H9 (cell line): ENCODE data around the gene COQ5. TPM values are rescaled to one million over a fixed set of nuclear protein-coding genes. Genes with fewer than 3 reads are reported as not detected.

Experiments used
- DNase-seq: peaks from one replicate; pipeline ENCODE4 v3.0.0-alpha.2; 2017
- H2AFZ ChIP-seq: one replicate; pipeline ENCODE4 v1.6.1; 2013; ENCODE audit warnings: mild to moderate bottlenecking, low read length, control low read depth, moderate library complexity
- H2AK5ac ChIP-seq: 2 replicates; pipeline ENCODE4 v1.6.1; 2013; ENCODE audit warnings: low read length, control low read depth, mixed read lengths; ENCODE audit not compliant: insufficient read length
- H2BK120ac ChIP-seq: one replicate; pipeline ENCODE4 v1.6.1; 2013; ENCODE audit warnings: low read depth, mild to moderate bottlenecking, low read length, control low read depth, inconsistent platforms; ENCODE audit not compliant: poor library complexity, severe bottlenecking
- H2BK12ac ChIP-seq: 2 replicates; pipeline ENCODE4 v1.6.1; 2013; ENCODE audit warnings: low read length, control low read depth, mixed read lengths, low read depth; ENCODE audit not compliant: insufficient read length
- H2BK15ac ChIP-seq: 2 replicates; pipeline ENCODE4 v1.6.1; 2013; ENCODE audit warnings: low read depth, low read length, control low read depth
- H2BK20ac ChIP-seq: one replicate; pipeline ENCODE4 v1.6.1; 2013; ENCODE audit warnings: low read depth, mild to moderate bottlenecking, low read length, control low read depth, inconsistent platforms; ENCODE audit not compliant: poor library complexity, severe bottlenecking
- H2BK5ac ChIP-seq: 2 replicates; pipeline ENCODE4 v1.6.1; 2013; ENCODE audit warnings: low read length, control low read depth, mixed read lengths; ENCODE audit not compliant: insufficient read length
- H3K14ac ChIP-seq: 2 replicates; pipeline ENCODE4 v1.6.1; 2013; ENCODE audit warnings: low read length, control low read depth; ENCODE audit not compliant: insufficient read depth
- H3K18ac ChIP-seq: 2 replicates; pipeline ENCODE4 v1.6.1; 2013; ENCODE audit warnings: low read depth, mild to moderate bottlenecking, mixed read lengths, low read length, control low read depth; ENCODE audit not compliant: insufficient read length
- H3K23ac ChIP-seq: 2 replicates; pipeline ENCODE4 v1.6.1; 2013; ENCODE audit warnings: low read length, control low read depth, mixed read lengths, low read depth; ENCODE audit not compliant: insufficient read length
- H3K23me2 ChIP-seq: 2 replicates; pipeline ENCODE4 v1.6.1; 2013; ENCODE audit warnings: low read depth, mild to moderate bottlenecking, mixed read lengths, low read length, control low read depth; ENCODE audit not compliant: insufficient read length, poor library complexity, severe bottlenecking
- H3K27ac ChIP-seq: 2 replicates; pipeline ENCODE4 v1.5.1; 2013; ENCODE audit warnings: low read length, control low read depth, mixed read lengths, low read depth; ENCODE audit not compliant: insufficient read length
- H3K27me3 ChIP-seq: 2 replicates; pipeline ENCODE4 v1.6.1; 2013; ENCODE audit warnings: low read length, control low read depth, inconsistent platforms; ENCODE audit not compliant: insufficient read depth
- H3K4ac ChIP-seq: 2 replicates; pipeline ENCODE4 v1.6.1; 2013; ENCODE audit warnings: low read depth, mild to moderate bottlenecking, control low read depth, inconsistent platforms, low read length, moderate library complexity
- H3K4me1 ChIP-seq: 2 replicates; pipeline ENCODE4 v1.6.1; 2013; ENCODE audit warnings: low read length, control low read depth, inconsistent platforms; ENCODE audit not compliant: insufficient read depth
- H3K4me2 ChIP-seq: 2 replicates; pipeline ENCODE4 v1.6.1; 2013; ENCODE audit warnings: low read length, control low read depth, mixed read lengths; ENCODE audit not compliant: insufficient read length, insufficient read depth
- H3K56ac ChIP-seq: 2 replicates; pipeline ENCODE4 v1.6.1; 2013; ENCODE audit warnings: low read depth, mild to moderate bottlenecking, mixed read lengths, low read length, control low read depth; ENCODE audit not compliant: insufficient read length
- H3K79me1 ChIP-seq: 2 replicates; pipeline ENCODE4 v1.6.1; 2013; ENCODE audit warnings: low read depth, mild to moderate bottlenecking, moderate library complexity, low read length, control low read depth, inconsistent platforms; ENCODE audit not compliant: insufficient read depth, poor library complexity, severe bottlenecking
- H3K79me2 ChIP-seq: 2 replicates; pipeline ENCODE4 v1.6.1; 2013; ENCODE audit warnings: low read length, control low read depth, inconsistent platforms; ENCODE audit not compliant: insufficient read depth
- H3K9ac ChIP-seq: 2 replicates; pipeline ENCODE4 v1.6.1; 2013; ENCODE audit warnings: low read length, control low read depth, mixed read lengths; ENCODE audit not compliant: insufficient read length; ENCODE audit errors: extremely low read depth
- H3K9me3 ChIP-seq: one replicate; pipeline ENCODE4 v1.6.1; 2013; ENCODE audit warnings: low read depth, low read length, inconsistent platforms; ENCODE audit not compliant: control insufficient read depth
- H3T11ph ChIP-seq: one replicate; pipeline ENCODE4 v1.6.1; 2013; ENCODE audit warnings: mild to moderate bottlenecking, low read length, control low read depth, inconsistent platforms
- H4K20me1 ChIP-seq: one replicate; pipeline ENCODE4 v1.6.1; 2013; ENCODE audit not compliant: control insufficient read depth, insufficient read length, insufficient read depth
- H4K5ac ChIP-seq: 2 replicates; pipeline ENCODE4 v1.6.1; 2013; ENCODE audit warnings: low read depth, mild to moderate bottlenecking, mixed read lengths, low read length, control low read depth; ENCODE audit not compliant: insufficient read length
- H4K8ac ChIP-seq: replicated peaks from 2 replicates; pipeline ENCODE4 v1.6.1; 2013; ENCODE audit warnings: low read length, control low read depth, mixed read lengths, low read depth; ENCODE audit not compliant: insufficient read length
- H4K91ac ChIP-seq: 2 replicates; pipeline ENCODE4 v1.6.1; 2013; ENCODE audit warnings: low read depth, mild to moderate bottlenecking, moderate library complexity, mixed read lengths, low read length, control low read depth; ENCODE audit not compliant: insufficient read length
- H3K27ac Mint-ChIP-seq, 3 experiments: 2 replicates in 2 of 3; 3 replicates in 1 of 3; pipeline ENCODE4 v1.8.0; 2020 to 2021; ENCODE audit warnings: mixed read lengths in 3 of 3, mild to moderate bottlenecking in 1 of 3, moderate library complexity in 1 of 3
- H3K27me3 Mint-ChIP-seq: 2 replicates; pipeline ENCODE4 v1.8.0; 2021; ENCODE audit warnings: low read depth, mild to moderate bottlenecking, moderate library complexity, mixed read lengths
- H3K36me3 Mint-ChIP-seq, 3 experiments: 2 replicates in 2 of 3; 3 replicates in 1 of 3; pipeline ENCODE4 v1.8.0; 2020 to 2021; ENCODE audit warnings: low read depth in 3 of 3, mixed read lengths in 3 of 3; ENCODE audit not compliant: insufficient read depth in 1 of 3
- H3K4me1 Mint-ChIP-seq, 2 experiments: 2 replicates each; pipeline ENCODE4 v1.8.0; 2020; ENCODE audit warnings: mixed read lengths in 2 of 2
- H3K4me3 Mint-ChIP-seq, 2 experiments: 2 replicates in 1 of 2; 3 replicates in 1 of 2; pipeline ENCODE4 v1.8.0; 2020 to 2021; ENCODE audit warnings: mild to moderate bottlenecking in 2 of 2, mixed read lengths in 2 of 2, moderate library complexity in 1 of 2
- H3K9me3 Mint-ChIP-seq, 2 experiments: 2 replicates in 1 of 2; 3 replicates in 1 of 2; pipeline ENCODE4 v1.8.0; 2020; ENCODE audit warnings: mild to moderate bottlenecking in 2 of 2, mixed read lengths in 2 of 2, moderate library complexity in 1 of 2
- CTCF ChIP-seq: fragments of 200-600 bp; sonication (generic); conservative IDR thresholded peaks from 3 replicates; pipeline ENCODE4 v1.8.0; 2021; ENCODE audit warnings: antibody characterized with exemption, mild to moderate bottlenecking
- WGBS: extraction: QIAGEN DNeasy Blood & Tissue Kit; methylation state at CpG from one replicate; pipeline ENCODE4 v1.1.7; 2013; ENCODE audit warnings: missing lambda C conversion rate, low lambda C conversion rate, mixed read lengths; ENCODE audit not compliant: insufficient read length; ENCODE audit errors: extremely low coverage; 5-methylcytosine and 5-hydroxymethylcytosine counted together
- total RNA-seq: library from RNA; stranded (reverse); gene quantifications from 2 replicates; pipeline ENCODE4 v1.2.1, GENCODE V29; 2021

The COQ5 gene
- total RNA-seq, 1 experiment from 2014 or later = 34.8 TPM

- H3K9me3 ChIP-seq = no peaks in the 10 kb centered on the region
- Mint-ChIP-seq H3K27me3 (no peaks in the 10 kb centered on the region), H3K27ac (peak overlapping the region in 1 of 3 experiments; percentile 81; a peak in 1 of 7 replicates), H3K36me3 (peaks cover 59 to 94% (median 84%) of the 10 kb centered on the region in 3 experiments; a peak in 6 of 7 replicates), H3K4me3 (no peak overlapping the region), H3K4me1 (peaks cover 5 to 8% of the 10 kb centered on the region in 2 experiments), H3K9me3 (no peaks in the 10 kb centered on the region)
- H3K27ac ChIP-seq = no peak overlapping the region
- no peak overlapping the region for H3K4ac ChIP-seq
- H3K27me3 ChIP-seq = no peaks in the 10 kb centered on the region
- H3K4me1 ChIP-seq = no peaks in the 10 kb centered on the region
- H4K91ac ChIP-seq = no peak overlapping the region
- H3K56ac ChIP-seq = no peak overlapping the region
- H2BK20ac ChIP-seq = no peak overlapping the region
- H4K8ac ChIP-seq = no peak overlapping the region
- no peak overlapping the region for H3T11ph ChIP-seq
- no peak for DNase-seq
- no peak overlapping the region for H3K4me2 ChIP-seq
- no peaks in the 10 kb centered on the region for H3K23me2 ChIP-seq
- no peak for TF ChIP-seq CTCF
- no peak overlapping the region for H3K14ac ChIP-seq
- no peak overlapping the region for H2BK15ac ChIP-seq
- H4K5ac ChIP-seq = no peak overlapping the region
- H2BK5ac ChIP-seq = no peak overlapping the region
- H2BK12ac ChIP-seq = no peak overlapping the region
- no peak overlapping the region for H2AFZ ChIP-seq
- H3K79me2 ChIP-seq = peaks cover 4% of the 10 kb centered on the region; the same call in 1 of the 2 replicates
- H3K18ac ChIP-seq = no peak overlapping the region
- H3K9ac ChIP-seq = no peak overlapping the region
- no CpG with 5 or more reads among the region's 3 CpGs for WGBS
- H4K20me1 ChIP-seq = no peaks in the 10 kb centered on the region
- H2AK5ac ChIP-seq = no peak overlapping the region
- no peak overlapping the region for H3K23ac ChIP-seq
- peaks cover 2% of the 10 kb centered on the region for H3K79me1 ChIP-seq
- H2BK120ac ChIP-seq = no peak overlapping the region
Measured at GRCh38 chr12:120462099-120462640, 66.8 kb downstream of the COQ5 start.
